OCI-LY7 (cell line): ENCODE data around the gene PADI6. TPM values are rescaled to one million over a fixed set of nuclear protein-coding genes. Genes with fewer than 3 reads are reported as not detected.

Source experiments
- BruUV-seq: library from RNA; stranded (reverse); fragments of 400-500 nt; replicated peaks from 2 replicates; lab custom pipeline; 2021; lab: Mats Ljungman, UMichigan
- CTCF ChIA-PET: fragments of 300-600 bp; sonication (Branson Sonifier 250); formaldehyde crosslinking; loops from one replicate; lab custom pipeline; 2022; ENCODE audit warnings: antibody characterized with exemption; ENCODE audit not compliant: unreplicated experiment; lab: Charles Lee
- POLR2A ChIA-PET: fragments of 300-600 bp; sonication (Branson Sonifier 250); formaldehyde crosslinking; loops from one replicate; lab custom pipeline; 2022; ENCODE audit warnings: antibody characterized with exemption; lab: Charles Lee
- DNase-seq: peaks from one replicate; pipeline ENCODE4 v3.0.0-alpha.2; 2015; ENCODE audit warnings: low spot score
- H2AFZ ChIP-seq: fragments of 200-600 bp; sonication (generic), shearing (Covaris generic); 2 replicates; pipeline ENCODE4 v1.6.1; 2014; ENCODE audit warnings: mild to moderate bottlenecking, antibody characterized with exemption, low read length, moderate library complexity
- H3K27ac ChIP-seq: fragments of 200-600 bp; sonication (generic); 2 replicates; pipeline ENCODE4 v1.5.1; 2014; ENCODE audit warnings: mixed run types, low read depth, mild to moderate bottlenecking, moderate library complexity, low read length, inconsistent platforms; ENCODE audit not compliant: poor library complexity, severe bottlenecking
- H3K36me3 ChIP-seq: fragments of 200-600 bp; sonication (generic); 2 replicates; pipeline ENCODE4 v1.6.1; 2014; ENCODE audit warnings: mild to moderate bottlenecking, antibody characterized with exemption, low read length, moderate library complexity, mixed read lengths; ENCODE audit not compliant: insufficient read depth
- H3K4me1 ChIP-seq: fragments of 200-600 bp; sonication (generic); 2 replicates; pipeline ENCODE4 v1.5.1; 2014; ENCODE audit warnings: mild to moderate bottlenecking, low read length; ENCODE audit not compliant: insufficient read depth, poor library complexity, severe bottlenecking
- H3K4me2 ChIP-seq: fragments of 200-600 bp; sonication (generic); 2 replicates; pipeline ENCODE4 v1.6.1; 2014; ENCODE audit warnings: mild to moderate bottlenecking, low read length
- H3K4me3 ChIP-seq: fragments of 200-600 bp; sonication (generic); 2 replicates; pipeline ENCODE4 v1.5.1; 2014; ENCODE audit warnings: mild to moderate bottlenecking, low read depth, low read length; ENCODE audit not compliant: poor library complexity, severe bottlenecking
- H3K79me2 ChIP-seq: fragments of 200-600 bp; sonication (generic); 2 replicates; pipeline ENCODE4 v1.6.1; 2016; ENCODE audit warnings: low read depth, mild to moderate bottlenecking, low read length, moderate library complexity, mixed read lengths; ENCODE audit not compliant: insufficient read depth
- H3K9me2 ChIP-seq: fragments of 200-600 bp; sonication (generic); 2 replicates; pipeline ENCODE4 v1.6.1; 2016; ENCODE audit warnings: mild to moderate bottlenecking, low read length, mixed read lengths; ENCODE audit not compliant: insufficient read depth
- H3K9me3 ChIP-seq: fragments of 200-600 bp; sonication (generic); 2 replicates; pipeline ENCODE4 v1.6.1; 2014; ENCODE audit warnings: mild to moderate bottlenecking, mixed run types, low read length, mixed read lengths
- H4K20me1 ChIP-seq: fragments of 200-600 bp; sonication (generic); 2 replicates; pipeline ENCODE4 v1.6.1; 2014; ENCODE audit warnings: mild to moderate bottlenecking, antibody characterized with exemption, low read length, moderate library complexity, mixed read lengths; ENCODE audit not compliant: insufficient read depth
- CTCF ChIP-seq: fragments of 200-600 bp; sonication (generic); conservative IDR thresholded peaks from 2 replicates; pipeline ENCODE4 v1.5.1; 2014; ENCODE audit warnings: mild to moderate bottlenecking, antibody characterized with exemption, low read length, moderate library complexity, mixed read lengths
- EZH2phosphoT487 ChIP-seq: fragments of 200-600 bp; sonication (generic); IDR thresholded peaks from 2 replicates; pipeline ENCODE4 v1.6.1; 2018; ENCODE audit warnings: low read depth, borderline replicate concordance, mild to moderate bottlenecking, mixed run types, antibody characterized with exemption, low read length, moderate library complexity, mixed read lengths
- intact Hi-C: fragments of 100-400 bp; cut with micrococcal nuclease; formaldehyde crosslinking; loops from one replicate; pipeline ENCODE4 v1.10.0; 2022; ENCODE audit not compliant: unreplicated experiment
- total RNA-seq, 2 experiments: library from RNA; depleted of rRNA in 1 of 2; stranded (reverse); fragments of >200 nt in 1 of 2; shearing (Covaris generic) in 1 of 2; gene quantifications; 2 replicates each; pipeline ENCODE4 v1.2.3, GENCODE V29; 2014 to 2022

The PADI6 gene
- total RNA-seq, 2 experiments from 2014 or later = not detected

- Histone ChIP-seq H3K4me3 (no peak overlapping the region), H3K4me2 (no peak overlapping the region), H4K20me1 (no peaks in the 10 kb centered on the region), H2AFZ (no peak overlapping the region), H3K9me3 (no peaks in the 10 kb centered on the region), H3K4me1 (no peaks in the 10 kb centered on the region), H3K9me2 (no peaks in the 10 kb centered on the region), H3K27ac (no peak overlapping the region), H3K79me2 (no peaks in the 10 kb centered on the region), H3K36me3 (no peaks in the 10 kb centered on the region)
- no TSS peak for BruUV-seq
- ChIA-PET POLR2A (no interaction called here), CTCF (no interaction called here)
- DNase-seq = no peak
- no peak for TF ChIP-seq CTCF
- TF ChIP-seq EZH2phosphoT487 = no peak
- intact Hi-C loops = no loop called here
Measured at GRCh38 chr1:17358557-17358956, 13.4 kb upstream of the PADI6 start.

- Histone ChIP-seq H2AFZ (no peak overlapping the region), H3K4me3 (no peak overlapping the region), H3K27ac (no peak overlapping the region), H3K9me3 (no peaks in the 10 kb centered on the region), H3K9me2 (no peaks in the 10 kb centered on the region), H3K4me1 (no peaks in the 10 kb centered on the region), H4K20me1 (no peaks in the 10 kb centered on the region), H3K36me3 (no peaks in the 10 kb centered on the region), H3K79me2 (no peaks in the 10 kb centered on the region), H3K4me2 (no peak overlapping the region)
- CTCF ChIA-PET = interaction anchor here (0.6 kb wide), 1 partner anchor 117 kb away, joined by 4 read pairs; no protein-coding TSS in a partner anchor
- DNase-seq = no peak
- TF ChIP-seq EZH2phosphoT487 (no peak), CTCF (no peak)
- no TSS peak for BruUV-seq
- POLR2A ChIA-PET = no interaction called here
- intact Hi-C loops = no loop called here
Measured at GRCh38 chr1:17359031-17359430, 13.0 kb upstream of the PADI6 start.

- no peaks in the 10 kb centered on the region for H3K79me2 ChIP-seq
- TF ChIP-seq CTCF (no peak), EZH2phosphoT487 (no peak)
- no TSS peak for BruUV-seq
- no peak for DNase-seq
- H3K4me3 ChIP-seq = no peak overlapping the region
- ChIA-PET CTCF (interaction anchor here (0.6 kb wide), 1 partner anchor 116 kb away, joined by 4 read pairs; no protein-coding TSS in a partner anchor), POLR2A (no interaction called here)
- intact Hi-C loops = no loop called here
- no peak overlapping the region for H3K27ac ChIP-seq
- no peak overlapping the region for H2AFZ ChIP-seq
- H3K4me2 ChIP-seq = no peak overlapping the region
- no peaks in the 10 kb centered on the region; the same call in 1 of the 2 replicates for H3K9me3 ChIP-seq
- H3K36me3 ChIP-seq = no peaks in the 10 kb centered on the region
- H3K9me2 ChIP-seq = no peaks in the 10 kb centered on the region
- no peaks in the 10 kb centered on the region for H3K4me1 ChIP-seq
- H4K20me1 ChIP-seq = no peaks in the 10 kb centered on the region
Measured at GRCh38 chr1:17359808-17360207, 12.2 kb upstream of the PADI6 start.
